HL-60 (cell line): Measurements from ENCODE around the gene TPP2.

Experiments
- DNase-seq, 2 experiments: peaks; one replicate each; pipeline ENCODE4 v3.0.0-alpha.2; 2010 to 2020; ENCODE audit warnings: low read depth in 1 of 2, low spot score in 1 of 2
- H3K27ac ChIP-seq: fragments of 250-450 bp; sonication (Bioruptor Pico); replicated peaks from 2 replicates; pipeline ENCODE4 v1.5.1; 2020; ENCODE audit warnings: mild to moderate bottlenecking, moderate library complexity
- H3K27me3 ChIP-seq: fragments of 250-450 bp; sonication (Bioruptor Pico); 2 replicates; pipeline ENCODE4 v1.5.1; 2021; ENCODE audit warnings: mild to moderate bottlenecking, moderate library complexity; ENCODE audit not compliant: insufficient read depth, poor library complexity, severe bottlenecking
- H3K4me3 ChIP-seq: replicated peaks from 2 replicates; pipeline ENCODE4 v1.5.1; 2011; ENCODE audit warnings: mild to moderate bottlenecking, control low read depth, low read length; ENCODE audit not compliant: insufficient read depth
- CTCF ChIP-seq: IDR thresholded peaks from one replicate; pipeline ENCODE4 v1.5.1; 2011; ENCODE audit warnings: low read length, control low read depth, inconsistent platforms; ENCODE audit not compliant: insufficient read depth
- GABPA ChIP-seq: IDR thresholded peaks from 2 replicates; pipeline ENCODE4 v1.6.1; 2012; ENCODE audit warnings: low read depth
- POLR2AphosphoS5 ChIP-seq: IDR thresholded peaks from 2 replicates; pipeline ENCODE4 v1.6.1; 2012; ENCODE audit warnings: low read depth
- SPI1 ChIP-seq: IDR thresholded peaks from 2 replicates; pipeline ENCODE4 v1.6.1; 2012; ENCODE audit warnings: low read depth, mild to moderate bottlenecking, borderline replicate concordance
- TF ChIP-seq, protein P1 (sequence below): IDR thresholded peaks from 2 replicates; pipeline ENCODE4 v1.6.1; 2012; ENCODE audit warnings: low read depth; ENCODE audit not compliant: insufficient replicate concordance

Gene TPP2

DNA sequence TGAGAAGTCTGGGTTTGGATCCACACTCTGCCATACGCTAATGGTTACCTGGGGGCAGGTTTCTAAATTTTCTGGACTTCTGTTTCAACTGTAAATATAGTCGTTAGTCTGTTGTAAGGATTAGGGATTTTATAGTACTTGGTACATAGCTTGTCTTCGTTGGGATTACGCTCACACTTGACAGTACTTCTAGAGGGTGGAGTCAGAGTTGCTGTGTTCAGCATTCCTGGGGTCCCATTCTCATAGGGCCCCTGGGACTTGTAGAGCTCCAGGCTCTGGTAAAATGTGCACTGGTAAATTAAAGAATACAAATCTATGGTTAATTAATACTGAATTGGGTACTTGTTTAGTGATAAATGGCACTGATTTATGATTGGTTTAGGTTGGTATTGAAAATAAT is 45.2 kb downstream of the TPP2 start:
- no peak for TF ChIP-seq GABPA
- no peak for TF ChIP-seq SPI1
- TF ChIP-seq POLR2AphosphoS5 = no peak
- TF ChIP-seq CTCF = no peak
- TF ChIP-seq, protein P1, sequence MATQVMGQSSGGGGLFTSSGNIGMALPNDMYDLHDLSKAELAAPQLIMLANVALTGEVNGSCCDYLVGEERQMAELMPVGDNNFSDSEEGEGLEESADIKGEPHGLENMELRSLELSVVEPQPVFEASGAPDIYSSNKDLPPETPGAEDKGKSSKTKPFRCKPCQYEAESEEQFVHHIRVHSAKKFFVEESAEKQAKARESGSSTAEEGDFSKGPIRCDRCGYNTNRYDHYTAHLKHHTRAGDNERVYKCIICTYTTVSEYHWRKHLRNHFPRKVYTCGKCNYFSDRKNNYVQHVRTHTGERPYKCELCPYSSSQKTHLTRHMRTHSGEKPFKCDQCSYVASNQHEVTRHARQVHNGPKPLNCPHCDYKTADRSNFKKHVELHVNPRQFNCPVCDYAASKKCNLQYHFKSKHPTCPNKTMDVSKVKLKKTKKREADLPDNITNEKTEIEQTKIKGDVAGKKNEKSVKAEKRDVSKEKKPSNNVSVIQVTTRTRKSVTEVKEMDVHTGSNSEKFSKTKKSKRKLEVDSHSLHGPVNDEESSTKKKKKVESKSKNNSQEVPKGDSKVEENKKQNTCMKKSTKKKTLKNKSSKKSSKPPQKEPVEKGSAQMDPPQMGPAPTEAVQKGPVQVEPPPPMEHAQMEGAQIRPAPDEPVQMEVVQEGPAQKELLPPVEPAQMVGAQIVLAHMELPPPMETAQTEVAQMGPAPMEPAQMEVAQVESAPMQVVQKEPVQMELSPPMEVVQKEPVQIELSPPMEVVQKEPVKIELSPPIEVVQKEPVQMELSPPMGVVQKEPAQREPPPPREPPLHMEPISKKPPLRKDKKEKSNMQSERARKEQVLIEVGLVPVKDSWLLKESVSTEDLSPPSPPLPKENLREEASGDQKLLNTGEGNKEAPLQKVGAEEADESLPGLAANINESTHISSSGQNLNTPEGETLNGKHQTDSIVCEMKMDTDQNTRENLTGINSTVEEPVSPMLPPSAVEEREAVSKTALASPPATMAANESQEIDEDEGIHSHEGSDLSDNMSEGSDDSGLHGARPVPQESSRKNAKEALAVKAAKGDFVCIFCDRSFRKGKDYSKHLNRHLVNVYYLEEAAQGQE = no peak
- Histone ChIP-seq H3K27ac (no peak overlapping the region), H3K4me3 (no peak overlapping the region), H3K27me3 (no peaks in the 10 kb centered on the region)
- no peak for DNase-seq

- no peak overlapping the region for H3K4me3 ChIP-seq
- TF ChIP-seq POLR2AphosphoS5 = no peak
- TF ChIP-seq, protein P1 = no peak
- TF ChIP-seq GABPA = no peak
- no peak for TF ChIP-seq SPI1
- no peak for TF ChIP-seq CTCF
- no peaks in the 10 kb centered on the region for H3K27me3 ChIP-seq
- no peak for DNase-seq
- H3K27ac ChIP-seq = no peak overlapping the region
These were observed 45.7 kb downstream of the TPP2 start for GRCh38 chr13:102642475-102642874.

- no peaks in the 10 kb centered on the region for H3K27me3 ChIP-seq
- no peak overlapping the region for H3K27ac ChIP-seq
- no peak overlapping the region for H3K4me3 ChIP-seq
- no peak for DNase-seq
- no peak for TF ChIP-seq SPI1
- no peak for TF ChIP-seq GABPA
These were observed 46.9 kb downstream of the TPP2 start for GRCh38 chr13:102643656-102644055.

DNA sequence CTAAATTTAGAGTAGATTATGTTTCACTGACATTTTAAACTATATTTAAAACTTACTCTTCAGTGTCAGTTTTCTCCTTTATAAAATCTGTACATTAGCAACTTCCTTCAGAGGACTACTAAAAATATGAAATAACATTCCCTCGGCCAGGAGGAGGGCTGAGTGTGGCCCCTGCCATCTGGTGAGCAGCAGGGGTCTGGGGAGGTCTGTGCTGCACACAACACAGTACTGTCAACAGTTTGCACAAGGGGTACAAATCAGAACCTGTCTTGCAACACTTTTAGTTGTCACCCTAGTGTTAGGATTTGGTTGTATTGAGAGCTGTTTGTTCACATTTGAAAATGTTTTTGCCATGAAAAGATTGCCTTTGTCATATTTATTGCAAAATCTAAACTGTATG is 48.9 kb downstream of the TPP2 start:
- H3K4me3 ChIP-seq = no peak overlapping the region
- H3K27ac ChIP-seq = no peak overlapping the region
- H3K27me3 ChIP-seq = no peaks in the 10 kb centered on the region
- TF ChIP-seq, protein P1 = no peak
- TF ChIP-seq CTCF = no peak
- TF ChIP-seq GABPA = no peak
- no peak for TF ChIP-seq POLR2AphosphoS5
- no peak for TF ChIP-seq SPI1
- no peak for DNase-seq
